Endothelial cell of umbilical vein (primary cell): Measurements from ENCODE around the gene PGBD5. TPM values are rescaled to one million over a fixed set of nuclear protein-coding genes. Genes with fewer than 3 reads are reported as not detected.

ENCODE experiments used
- BruUV-seq: library from RNA; stranded (reverse); fragments of 400-500 nt; replicated peaks from 2 replicates; lab custom pipeline; 2021; lab: Mats Ljungman, UMichigan
- CTCF ChIA-PET: fragments of 300-600, 350-600 bp; sonication (Branson Sonifier 250); formaldehyde crosslinking; loops from one replicate; lab custom pipeline; 2021; ENCODE audit warnings: antibody characterized with exemption, inconsistent platforms; lab: Charles Lee
- POLR2A ChIA-PET: fragments of 300-600, 350-600 bp; sonication (Branson Sonifier 250); formaldehyde crosslinking; loops from one replicate; lab custom pipeline; 2021; ENCODE audit warnings: antibody characterized with exemption, inconsistent platforms; lab: Charles Lee
- DNase-seq: peaks from one replicate; pipeline ENCODE4 v3.0.0-alpha.2; 2011; ENCODE audit warnings: low read depth, low spot score
- FAIRE-seq: peaks from 2 replicates; lab custom pipeline; 2011; peaks lifted over from hg19 to GRCh38; lab: Jason Lieb, UNC
- H2AFZ ChIP-seq: 2 replicates; pipeline ENCODE4 v1.6.0; 2012; ENCODE audit warnings: low read depth, low read length, control low read depth, inconsistent platforms
- H3K27ac ChIP-seq: 2 replicates; pipeline ENCODE4 v1.5.1; 2011; ENCODE audit warnings: low read depth, mild to moderate bottlenecking, control low read depth, low read length, moderate library complexity; ENCODE audit not compliant: insufficient read depth
- H3K27me3 ChIP-seq, 2 experiments: 2 replicates each; pipeline versions ENCODE4 v1.6.0 to v1.6.1; 2011; ENCODE audit warnings: low read length in 2 of 2, mixed read lengths in 1 of 2; ENCODE audit not compliant: control insufficient read depth in 2 of 2, insufficient read depth in 2 of 2
- H3K36me3 ChIP-seq, 2 experiments: 2 replicates in 1 of 2; 3 replicates in 1 of 2; pipeline ENCODE4 v1.5.1; 2011; ENCODE audit warnings: low read length in 2 of 2, mild to moderate bottlenecking in 1 of 2, moderate library complexity in 1 of 2; ENCODE audit not compliant: control insufficient read depth in 2 of 2, insufficient read depth in 2 of 2; ENCODE audit errors: extremely low read depth in 1 of 2
- H3K4me1 ChIP-seq: 3 replicates; pipeline ENCODE4 v1.5.1; 2011; ENCODE audit warnings: mild to moderate bottlenecking, low read length; ENCODE audit not compliant: control insufficient read depth, insufficient read depth; ENCODE audit errors: extremely low read depth
- H3K4me2 ChIP-seq: 2 replicates; pipeline ENCODE4 v1.6.1; 2011; ENCODE audit warnings: low read length, control low read depth, mixed read lengths; ENCODE audit not compliant: insufficient read depth
- H3K4me3 ChIP-seq, 3 experiments: fragments of 200-600 bp in 1 of 3; sonication (generic), shearing (Covaris generic) in 1 of 3; replicated peaks in 1 of 3; 2 replicates each; pipeline ENCODE4 v1.5.1; 2011 to 2016; ENCODE audit warnings: control low read depth in 3 of 3, low read length in 3 of 3, mild to moderate bottlenecking in 2 of 3, inconsistent platforms in 1 of 3, low read depth in 1 of 3, moderate library complexity in 1 of 3; ENCODE audit not compliant: insufficient read depth in 1 of 3
- H3K79me2 ChIP-seq: 2 replicates; pipeline ENCODE4 v1.6.0; 2012; ENCODE audit warnings: low read length, inconsistent platforms; ENCODE audit not compliant: control insufficient read depth, insufficient read depth
- H3K9ac ChIP-seq: replicated peaks from 2 replicates; pipeline ENCODE3; 2011; ENCODE audit warnings: low read length, control low read depth; ENCODE audit not compliant: insufficient read depth; ENCODE audit errors: extremely low read depth
- H3K9me1 ChIP-seq: replicated peaks from 3 replicates; pipeline ENCODE4 v1.6.0; 2011; ENCODE audit warnings: mild to moderate bottlenecking, low read length; ENCODE audit not compliant: control insufficient read depth, insufficient read depth; ENCODE audit errors: extremely low read depth
- H3K9me3 ChIP-seq: replicated peaks from 2 replicates; pipeline ENCODE4 v1.5.1; 2012; ENCODE audit warnings: low read length, inconsistent platforms; ENCODE audit not compliant: control insufficient read depth, insufficient read depth
- H4K20me1 ChIP-seq: replicated peaks from 2 replicates; pipeline ENCODE3; 2011; ENCODE audit warnings: mild to moderate bottlenecking, low read length; ENCODE audit not compliant: control insufficient read depth, insufficient read depth; ENCODE audit errors: extremely low read depth
- EZH2 ChIP-seq: IDR thresholded peaks from 2 replicates; pipeline ENCODE4 v1.6.1; 2012; ENCODE audit warnings: borderline replicate concordance, low read depth, mild to moderate bottlenecking, moderate library complexity, low read length, inconsistent platforms; ENCODE audit not compliant: severe bottlenecking
- FOS ChIP-seq: IDR thresholded peaks from 2 replicates; pipeline ENCODE4 v1.6.1; 2011; ENCODE audit warnings: mild to moderate bottlenecking, low read length, moderate library complexity, borderline replicate concordance; ENCODE audit not compliant: insufficient read depth
- GATA2 ChIP-seq: IDR thresholded peaks from 2 replicates; pipeline ENCODE4 v1.7.0; 2011; ENCODE audit warnings: low read depth, mild to moderate bottlenecking, moderate library complexity, mixed read lengths, low read length; ENCODE audit not compliant: insufficient read length, insufficient read depth
- JUN ChIP-seq: IDR thresholded peaks from 2 replicates; pipeline ENCODE4 v1.6.1; 2011; ENCODE audit warnings: borderline replicate concordance, low read depth; ENCODE audit not compliant: insufficient read length, insufficient read depth
- MAX ChIP-seq: IDR thresholded peaks from 2 replicates; pipeline ENCODE4 v1.6.1; 2011; ENCODE audit not compliant: insufficient read depth, insufficient read length
- MYC ChIP-seq: IDR thresholded peaks from one replicate; pipeline ENCODE4 v1.6.1; 2011; ENCODE audit warnings: mild to moderate bottlenecking, low read depth, low read length
- POLR2A ChIP-seq: IDR thresholded peaks from 2 replicates; pipeline ENCODE4 v1.6.1; 2012; ENCODE audit warnings: low read depth, mild to moderate bottlenecking, control low read depth, low read length
- POLR2AphosphoS5 ChIP-seq: IDR thresholded peaks from 2 replicates; pipeline ENCODE4 v1.6.1; 2012; ENCODE audit warnings: low read depth, mild to moderate bottlenecking, control low read depth, low read length, moderate library complexity; ENCODE audit not compliant: insufficient read depth
- dilution Hi-C: fragments of 300-500 bp; cut with MboI; formaldehyde crosslinking; loops from one replicate; pipeline ENCODE4 v1.15.0; 2019; ENCODE audit warnings: low sequenced_read_pairs; ENCODE audit not compliant: extremely low pct_ligation_motif_present
- intact Hi-C: fragments of 100-400 bp; cut with micrococcal nuclease; formaldehyde crosslinking; loops from one replicate; pipeline ENCODE4 v1.10.0; 2022
- polyA plus RNA-seq, 4 experiments: library from polyadenylated mRNA; depleted of rRNA in 3 of 4; stranded (reverse) in 3 of 4; unstranded in 1 of 4; fragments of >200 nt; gene quantifications; 2 replicates each; pipeline versions ENCODE4 v1.2.1 to v1.2.3, GENCODE V29; 2011 to 2012; ENCODE audit warnings: missing spikeins in 1 of 4
- total RNA-seq: library from RNA; stranded (reverse); gene quantifications from 2 replicates; pipeline ENCODE4 v1.2.3, GENCODE V29; 2021
- TF ChIP-seq, protein P1 (sequence below), 2 donors: IDR thresholded peaks; 1 replicate in 1 of 2; 2 replicates in 1 of 2; pipeline ENCODE4 v1.5.1; 2011; ENCODE audit warnings: low read length in 2 of 2, mild to moderate bottlenecking in 2 of 2, moderate library complexity in 2 of 2, control low read depth in 1 of 2, inconsistent platforms in 1 of 2, low read depth in 1 of 2; ENCODE audit not compliant: insufficient read depth in 1 of 2; ENCODE audit errors: extremely low read depth in 1 of 2

Gene PGBD5
- total and polyA plus RNA-seq, 2 donors (not counting 3 experiments of a cell fraction or from before 2014, with no cell fraction given), result 0.03 TPM; not detected in 1

DNA sequence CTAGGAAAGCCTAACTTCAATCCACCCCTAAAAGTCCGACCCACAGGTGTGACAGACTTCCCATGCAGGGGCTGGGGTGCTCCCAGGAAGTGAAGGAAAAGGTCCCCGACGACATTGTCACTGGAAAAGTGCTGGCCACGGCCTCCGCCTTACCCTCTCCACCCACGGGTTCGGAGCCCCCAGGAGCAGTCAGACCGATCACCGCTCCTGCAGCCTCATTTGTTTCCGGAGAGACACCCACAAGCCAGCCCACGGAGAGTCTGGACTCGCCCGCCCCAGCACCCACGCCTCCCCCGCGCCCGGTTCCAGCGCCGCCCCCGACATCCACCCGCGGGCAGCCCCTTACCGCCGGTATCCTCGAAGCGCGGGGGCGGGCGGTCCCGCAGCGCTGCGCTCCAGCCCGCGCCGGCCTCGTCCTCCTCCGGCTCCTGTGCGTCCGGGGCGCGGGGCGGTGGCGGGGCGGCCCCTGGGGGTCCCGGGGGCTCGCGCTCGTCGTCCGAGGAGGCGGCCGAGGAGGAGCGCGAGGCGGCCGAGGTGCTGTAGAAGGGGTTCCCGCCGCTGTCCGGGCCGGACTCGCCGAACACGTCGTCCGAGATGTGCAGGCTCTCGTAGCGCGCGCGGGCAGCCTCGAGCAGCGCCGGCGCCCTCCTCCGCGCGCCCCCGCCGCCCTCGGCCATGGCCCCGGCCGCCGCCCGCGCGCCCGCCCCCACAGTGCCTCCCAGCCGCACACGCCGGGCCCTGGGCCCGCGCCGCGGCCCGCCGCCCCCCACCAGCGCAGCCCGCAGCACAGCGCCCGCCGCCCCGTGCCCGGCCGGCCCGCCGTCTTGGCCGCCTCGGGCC, 660 bp downstream of the PGBD5 start:
- FAIRE-seq (no peak), DNase-seq (no peak)
- Histone ChIP-seq H3K36me3 (no peaks in the 10 kb centered on the region), H3K4me3 (no peak overlapping the region), H3K79me2 (no peaks in the 10 kb centered on the region), H2AFZ (no peak overlapping the region), H3K9ac (no peak overlapping the region), H4K20me1 (no peaks in the 10 kb centered on the region), H3K4me1 (no peaks in the 10 kb centered on the region), H3K9me3 (no peaks in the 10 kb centered on the region), H3K4me2 (no peak overlapping the region), H3K9me1 (no peaks in the 10 kb centered on the region), H3K27ac (no peak overlapping the region), H3K27me3 (peaks cover 29 to 33% of the 10 kb centered on the region in 2 experiments)
- no TSS peak for BruUV-seq
- POLR2A ChIA-PET, result no interaction called here
- dilution Hi-C loops, result no loop called here
- CTCF ChIA-PET, result no interaction called here
- intact Hi-C loops, result no loop called here
- TF ChIP-seq MYC (no peak), EZH2 (peak; percentile 95)

DNA sequence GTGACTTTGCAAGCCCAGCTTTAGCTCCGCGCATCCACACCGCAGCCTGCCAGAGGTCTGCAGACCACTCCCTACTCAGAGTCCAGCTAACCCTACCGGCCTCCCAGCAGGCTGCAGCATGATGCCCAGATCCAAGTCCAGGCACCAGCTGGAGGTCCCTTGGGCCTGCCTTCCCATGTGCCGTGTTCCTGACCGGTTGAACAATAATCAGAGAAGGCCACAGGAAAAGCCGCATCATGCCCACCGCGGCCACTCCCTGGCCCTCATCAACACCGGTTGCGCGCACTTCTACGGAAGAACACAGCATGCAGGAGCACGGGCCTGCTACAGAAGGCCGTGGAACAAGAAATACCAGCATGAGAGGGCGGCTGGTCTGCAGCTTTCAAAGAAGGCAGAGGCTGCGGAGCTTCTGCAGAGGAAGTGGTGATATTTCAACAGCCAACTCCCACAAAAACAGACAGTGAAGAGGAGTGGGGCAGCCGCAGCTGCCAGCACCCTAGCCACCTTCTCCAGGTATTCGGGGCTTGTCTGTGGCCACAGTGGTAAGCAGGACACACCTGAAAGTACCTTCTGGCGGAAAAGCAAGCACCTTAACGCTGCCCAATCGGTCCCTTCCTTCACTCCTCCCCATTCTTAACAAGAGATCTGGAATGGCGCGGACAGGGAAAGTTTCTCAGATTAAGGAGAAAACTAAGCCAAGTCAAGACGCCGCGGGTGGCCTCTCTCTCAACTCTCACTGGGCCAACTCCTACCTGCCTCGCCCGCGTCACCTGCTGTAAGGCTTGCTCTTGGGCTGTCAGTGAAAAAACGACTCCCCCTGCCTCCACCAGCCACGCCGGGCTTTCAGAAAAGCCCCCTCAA, 1.5 kb downstream of the PGBD5 start:
- Histone ChIP-seq H3K36me3 (no peaks in the 10 kb centered on the region), H3K27ac (no peak overlapping the region), H3K4me1 (no peaks in the 10 kb centered on the region), H3K9me3 (no peaks in the 10 kb centered on the region), H3K9me1 (no peaks in the 10 kb centered on the region), H4K20me1 (no peaks in the 10 kb centered on the region), H3K9ac (no peak overlapping the region), H2AFZ (no peak overlapping the region), H3K4me2 (no peak overlapping the region), H3K4me3 (no peak overlapping the region), H3K79me2 (no peaks in the 10 kb centered on the region), H3K27me3 (peaks cover 29 to 33% of the 10 kb centered on the region in 2 experiments)
- CTCF ChIA-PET, result no interaction called here
- FAIRE-seq (no peak), DNase-seq (no peak)
- intact Hi-C loops (no loop called here), dilution Hi-C loops (no loop called here)
- BruUV-seq, result no TSS peak
- TF ChIP-seq, protein P1, sequence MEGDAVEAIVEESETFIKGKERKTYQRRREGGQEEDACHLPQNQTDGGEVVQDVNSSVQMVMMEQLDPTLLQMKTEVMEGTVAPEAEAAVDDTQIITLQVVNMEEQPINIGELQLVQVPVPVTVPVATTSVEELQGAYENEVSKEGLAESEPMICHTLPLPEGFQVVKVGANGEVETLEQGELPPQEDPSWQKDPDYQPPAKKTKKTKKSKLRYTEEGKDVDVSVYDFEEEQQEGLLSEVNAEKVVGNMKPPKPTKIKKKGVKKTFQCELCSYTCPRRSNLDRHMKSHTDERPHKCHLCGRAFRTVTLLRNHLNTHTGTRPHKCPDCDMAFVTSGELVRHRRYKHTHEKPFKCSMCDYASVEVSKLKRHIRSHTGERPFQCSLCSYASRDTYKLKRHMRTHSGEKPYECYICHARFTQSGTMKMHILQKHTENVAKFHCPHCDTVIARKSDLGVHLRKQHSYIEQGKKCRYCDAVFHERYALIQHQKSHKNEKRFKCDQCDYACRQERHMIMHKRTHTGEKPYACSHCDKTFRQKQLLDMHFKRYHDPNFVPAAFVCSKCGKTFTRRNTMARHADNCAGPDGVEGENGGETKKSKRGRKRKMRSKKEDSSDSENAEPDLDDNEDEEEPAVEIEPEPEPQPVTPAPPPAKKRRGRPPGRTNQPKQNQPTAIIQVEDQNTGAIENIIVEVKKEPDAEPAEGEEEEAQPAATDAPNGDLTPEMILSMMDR (IDR thresholded peaks at IDR 0.05; ENCODE audit: extremely low read depth in 1 of 2, insufficient read depth in 1 of 2, low read depth in 1 of 2, low read length in 2 of 2), result no peak
- TF ChIP-seq MYC, result no peak
- TF ChIP-seq EZH2, result no peak
- no peak for TF ChIP-seq POLR2AphosphoS5
- TF ChIP-seq JUN, result no peak
- no peak for TF ChIP-seq FOS
- TF ChIP-seq GATA2, result no peak
- TF ChIP-seq MAX, result no peak
- no peak for TF ChIP-seq POLR2A
- POLR2A ChIA-PET, result no interaction called here
